T47D (cell line): ENCODE data around the gene PLEKHG5.
"Not testable (repeated sequence)": the region's sequence is repeated elsewhere in the genome, so short reads cannot be mapped to it uniquely, and the experiment has no call there.

ENCODE experiments used
- DNase-seq, 2 experiments: peaks; one replicate each; pipeline versions ENCODE4 v3.0.0 to v3.0.0-alpha.2; 2011 to 2012; ENCODE audit warnings: low read depth in 1 of 2, low spot score in 1 of 2
- JUND ChIP-seq: IDR thresholded peaks from 2 replicates; pipeline ENCODE4 v1.6.1; 2012; ENCODE audit warnings: low read depth
- in situ Hi-C: cut with HindIII; loops from 2 replicates; pipeline ENCODE4 v1.10.0; 2016; ENCODE audit warnings: low sequenced_read_pairs, low pct_unique_long_range_greater_than_20kb

Gene PLEKHG5

GRCh38 chr1:6456800-6457466 is 34.5 kb downstream of the PLEKHG5 start:
- in situ Hi-C loops = no loop called here
- DNase-seq = no peak
- no peak for TF ChIP-seq JUND

GRCh38 chr1:6455752-6456520 is 35.5 kb downstream of the PLEKHG5 start:
- in situ Hi-C loops, DNase-seq: not testable (repeated sequence)

- in situ Hi-C loops = no loop called here
- DNase-seq = no peak
- no peak for TF ChIP-seq JUND
Observed at GRCh38 chr1:6454856-6455751, 36.4 kb downstream of the PLEKHG5 start.

- DNase-seq, in situ Hi-C loops: not testable (repeated sequence)
Observed at GRCh38 chr1:6453895-6454855, 37.3 kb downstream of the PLEKHG5 start.

GRCh38 chr1:6450943-6451373 is 40.5 kb downstream of the PLEKHG5 start:
- no peak for DNase-seq
- in situ Hi-C loops = no loop called here
- no peak for TF ChIP-seq JUND

- DNase-seq, in situ Hi-C loops: not testable (repeated sequence)
Observed at GRCh38 chr1:6450486-6450885, 41.0 kb downstream of the PLEKHG5 start.

GRCh38 chr1:6450005-6450450 is 41.4 kb downstream of the PLEKHG5 start:
- in situ Hi-C loops = no loop called here
- TF ChIP-seq JUND = no peak
- DNase-seq = no peak

GRCh38 chr1:6448749-6449631 is 42.5 kb downstream of the PLEKHG5 start:
- in situ Hi-C loops = no loop called here

GRCh38 chr1:6447818-6448748 is 43.4 kb downstream of the PLEKHG5 start:
- no peak for TF ChIP-seq JUND
- in situ Hi-C loops = no loop called here
- DNase-seq = no peak

More at GRCh38 chr1:6448749-6449631, 42.5 kb downstream of the PLEKHG5 start:
- no peak for DNase-seq
- TF ChIP-seq JUND = no peak
